SIG-M5 treated with dmso at 0.1 percent for 504 hours (cell line): ENCODE measurements around the gene PDZD2.
"Not testable (repeated sequence)": the region's sequence is repeated elsewhere in the genome, so short reads cannot be mapped to it uniquely, and the experiment has no call there.

Experiments used
- DNase-seq: peaks from one replicate; lab custom pipeline; 2025; ENCODE audit not compliant: unreplicated experiment; lab: John Stamatoyannopoulos, UW

PDZD2 gene

GRCh38 chr5:31638748-31639418 lies at the start of gene PDZD2:
TSS of gene PDZD2 (plus strand) at chr5:31639131.
- DNase-seq: peak; percentile 77

- DNase-seq: no peak
Observed at GRCh38 chr5:31593665-31594064, 45.3 kb upstream of the PDZD2 start.

GRCh38 chr5:31596354-31596753 lies 42.6 kb upstream of the PDZD2 start:
- no peak for DNase-seq

- DNase-seq: peak; percentile 38
Observed at GRCh38 chr5:31598640-31599611, 40.0 kb upstream of the PDZD2 start.

GRCh38 chr5:31602305-31602704 lies 36.6 kb upstream of the PDZD2 start:
- DNase-seq: not testable (repeated sequence)

- no peak for DNase-seq
Observed at GRCh38 chr5:31604240-31604639, 34.7 kb upstream of the PDZD2 start.

GRCh38 chr5:31604644-31605043 lies 34.3 kb upstream of the PDZD2 start:
- DNase-seq: no peak

GRCh38 chr5:31605920-31606319 lies 33.0 kb upstream of the PDZD2 start:
- DNase-seq: no peak

- DNase-seq: no peak
Observed at GRCh38 chr5:31607546-31607945, 31.4 kb upstream of the PDZD2 start.

GRCh38 chr5:31611002-31611401 lies 27.9 kb upstream of the PDZD2 start:
- DNase-seq: no peak

GRCh38 chr5:31613651-31614050 lies 25.3 kb upstream of the PDZD2 start:
- no peak for DNase-seq

- no peak for DNase-seq
Observed at GRCh38 chr5:31614151-31615020, 24.5 kb upstream of the PDZD2 start.

GRCh38 chr5:31617867-31618266 lies 21.1 kb upstream of the PDZD2 start:
- no peak for DNase-seq

- DNase-seq: no peak
Observed at GRCh38 chr5:31620026-31620425, 18.9 kb upstream of the PDZD2 start.

- DNase-seq: no peak
Observed at GRCh38 chr5:31623249-31623648, 15.7 kb upstream of the PDZD2 start.

- no peak for DNase-seq
Observed at GRCh38 chr5:31625394-31625793, 13.5 kb upstream of the PDZD2 start.

- DNase-seq: no peak
Observed at GRCh38 chr5:31626156-31626555, 12.8 kb upstream of the PDZD2 start.

GRCh38 chr5:31626604-31627234 lies 12.2 kb upstream of the PDZD2 start:
- no peak for DNase-seq

- DNase-seq: no peak
Observed at GRCh38 chr5:31630931-31631330, 8.0 kb upstream of the PDZD2 start.

GRCh38 chr5:31632460-31632859 lies 6.5 kb upstream of the PDZD2 start:
- DNase-seq: no peak

GRCh38 chr5:31635446-31635845 lies 3.5 kb upstream of the PDZD2 start:
- no peak for DNase-seq
